GM23338 (cell line): Measurements from ENCODE around the gene KCNN2. TPM values are rescaled to one million over a fixed set of nuclear protein-coding genes. Genes with fewer than 3 reads are reported as not detected.
A peak's percentile ranks its signal among the peaks of the same experiment; 100 is the strongest.

Source experiments
- ATAC-seq: fragments of 200-7000 bp; cut with Tn5 transposase; 3 replicates; pipeline ENCODE4 v1.9.1; 2020
- DNase-seq: peaks from one replicate; pipeline ENCODE4 v3.0.0-alpha.2; 2015; ENCODE audit warnings: low spot score
- H2AFZ ChIP-seq: fragments of 200-600 bp; sonication (generic); 2 replicates; pipeline ENCODE4 v1.8.0; 2016; ENCODE audit warnings: antibody characterized with exemption, mild to moderate bottlenecking, moderate library complexity
- H3F3A ChIP-seq: fragments of 200-600 bp; sonication (generic); replicated peaks from 2 replicates; pipeline ENCODE4 v1.8.0; 2017; ENCODE audit warnings: antibody characterized with exemption, mixed run types, low read depth
- H3K27ac ChIP-seq: fragments of 200-600 bp; sonication (generic); 2 replicates; pipeline ENCODE4 v1.6.1; 2016; ENCODE audit warnings: low read depth
- H3K27me3 ChIP-seq: fragments of 200-600 bp; sonication (generic); 2 replicates; pipeline ENCODE4 v1.8.0; 2016; ENCODE audit warnings: mild to moderate bottlenecking, mixed run types, moderate library complexity; ENCODE audit not compliant: insufficient read depth
- H3K36me3 ChIP-seq: fragments of 200-600 bp; sonication (generic); 2 replicates; pipeline ENCODE4 v1.8.0; 2016; ENCODE audit warnings: mild to moderate bottlenecking; ENCODE audit not compliant: insufficient read depth
- H3K4me1 ChIP-seq: fragments of 200-600 bp; sonication (generic); 2 replicates; pipeline ENCODE4 v1.8.0; 2016; ENCODE audit warnings: mild to moderate bottlenecking, moderate library complexity; ENCODE audit not compliant: insufficient read depth
- H3K4me2 ChIP-seq: fragments of 200-600 bp; sonication (generic); 2 replicates; pipeline ENCODE4 v1.7.1; 2017; ENCODE audit warnings: mixed run types
- H3K4me3 ChIP-seq: fragments of 200-600 bp; sonication (generic); 2 replicates; pipeline ENCODE4 v1.6.1; 2016; ENCODE audit warnings: mixed run types
- H3K79me2 ChIP-seq: fragments of 200-600 bp; sonication (generic); replicated peaks from 2 replicates; pipeline ENCODE4 v1.8.0; 2017; ENCODE audit warnings: mild to moderate bottlenecking; ENCODE audit not compliant: insufficient read depth
- H3K9me2 ChIP-seq: fragments of 200-600 bp; sonication (generic); 2 replicates; pipeline ENCODE4 v1.8.0; 2017; ENCODE audit not compliant: insufficient read depth
- H4K20me1 ChIP-seq: fragments of 200-600 bp; sonication (generic); replicated peaks from 2 replicates; pipeline ENCODE4 v1.8.0; 2017; ENCODE audit warnings: mild to moderate bottlenecking; ENCODE audit not compliant: insufficient read depth
- H3K27ac Mint-ChIP-seq: 2 replicates; pipeline ENCODE4 v1.8.0; 2020; ENCODE audit warnings: inconsistent platforms, mild to moderate bottlenecking, moderate library complexity, mixed read lengths
- H3K27me3 Mint-ChIP-seq: 3 replicates; pipeline ENCODE4 v1.8.0; 2022; ENCODE audit warnings: low read depth, mild to moderate bottlenecking, moderate library complexity, mixed read lengths, inconsistent platforms; ENCODE audit not compliant: insufficient read depth, poor library complexity
- H3K36me3 Mint-ChIP-seq: 3 replicates; pipeline ENCODE4 v1.8.0; 2021; ENCODE audit warnings: low read depth, mild to moderate bottlenecking, inconsistent platforms, moderate library complexity, mixed read lengths
- H3K4me1 Mint-ChIP-seq: 3 replicates; pipeline ENCODE4 v1.8.0; 2020; ENCODE audit warnings: mild to moderate bottlenecking, inconsistent platforms, mixed read lengths
- H3K4me3 Mint-ChIP-seq: 3 replicates; pipeline ENCODE4 v1.8.0; 2021; ENCODE audit warnings: moderate library complexity, mild to moderate bottlenecking, inconsistent platforms, mixed read lengths
- H3K9me3 Mint-ChIP-seq: 3 replicates; pipeline ENCODE4 v1.8.0; 2020; ENCODE audit warnings: moderate library complexity, mild to moderate bottlenecking, inconsistent platforms, mixed read lengths
- CTCF ChIP-seq, 2 experiments: fragments of 200-600 bp in 1 of 2; sonication (generic) in 1 of 2; conservative IDR thresholded peaks; 2 replicates each; pipeline versions ENCODE4 v1.5.1 to v1.6.1; 2016 to 2017; ENCODE audit warnings: antibody characterized with exemption in 2 of 2, low read depth in 2 of 2, mild to moderate bottlenecking in 2 of 2, moderate library complexity in 1 of 2
- EZH2 ChIP-seq: fragments of 200-600 bp; sonication (generic); IDR thresholded peaks from one replicate; pipeline ENCODE4 v1.8.0; 2017; ENCODE audit warnings: antibody characterized with exemption, mild to moderate bottlenecking, low read depth; ENCODE audit not compliant: unreplicated experiment
- NANOG ChIP-seq: IDR thresholded peaks from 2 replicates; pipeline ENCODE4 v1.6.1; 2016; ENCODE audit warnings: antibody characterized with exemption, borderline replicate concordance
- ZNF462 ChIP-seq: fragments of 250-450 bp; sonication (Bioruptor Pico); IDR thresholded peaks from 2 replicates; pipeline ENCODE4 v1.5.0; 2020; ENCODE audit warnings: mild to moderate bottlenecking, moderate library complexity
- polyA plus RNA-seq: library from polyadenylated mRNA; unstranded; fragments of >200 nt; fragmentation: Nextera tagmentation; extraction: Ambion mirVana; gene quantifications from 2 replicates; pipeline ENCODE4 v1.2.1, GENCODE V29; 2016
- total RNA-seq: library from RNA; depleted of rRNA; stranded (reverse); fragments of >200 nt; shearing (Covaris generic); gene quantifications from 2 replicates; pipeline ENCODE4 v1.2.3, GENCODE V29; 2014

The KCNN2 gene
- total and polyA plus RNA-seq, 2 experiments from 2014 or later = 14.7 to 15.9 TPM

GRCh38 chr5:114387433-114387832 is 25.6 kb downstream of the KCNN2 start:
- Histone ChIP-seq H3K4me2 (0 out of 2 replicates have a peak overlapping the region, but pooled peaks have one; percentile 9), H3F3A (no peaks in the 10 kb centered on the region), H3K4me3 (no peak overlapping the region), H3K79me2 (peaks cover 89% of the 10 kb centered on the region), H3K9me2 (no peaks in the 10 kb centered on the region), H3K27ac (no peak overlapping the region), H4K20me1 (no peaks in the 10 kb centered on the region; the same call in 1 of the 2 replicates), H3K4me1 (peaks cover 56% of the 10 kb centered on the region), H2AFZ (no peak overlapping the region), H3K36me3 (no peaks in the 10 kb centered on the region), H3K27me3 (no peaks in the 10 kb centered on the region)
- ATAC-seq (peak; percentile 68), DNase-seq (peak; percentile 27)
- H3K9me3 Mint-ChIP-seq = no peaks in the 10 kb centered on the region
- no peak overlapping the region for H3K27ac Mint-ChIP-seq
- TF ChIP-seq ZNF462 (CRISPR knock-in tag) = 0 out of 2 replicates have a peak, but pooled peaks have one; percentile 10
- no peak for TF ChIP-seq NANOG
- H3K4me1 Mint-ChIP-seq = peaks cover 70% of the 10 kb centered on the region
- H3K36me3 Mint-ChIP-seq = no peaks in the 10 kb centered on the region
- H3K4me3 Mint-ChIP-seq = no peak overlapping the region
- no peaks in the 10 kb centered on the region for H3K27me3 Mint-ChIP-seq

GRCh38 chr5:114390431-114390830 is 28.6 kb downstream of the KCNN2 start:
- ATAC-seq = no peak
- H3K4me2 ChIP-seq = no peak overlapping the region
- no peak overlapping the region for H2AFZ ChIP-seq
- H3K27me3 ChIP-seq = no peaks in the 10 kb centered on the region
- no peaks in the 10 kb centered on the region for H3K36me3 Mint-ChIP-seq
- no peak overlapping the region; the same call in 1 of the 2 replicates for H3K27ac Mint-ChIP-seq
- H3K4me1 Mint-ChIP-seq = peaks cover 71% of the 10 kb centered on the region
- H3K36me3 ChIP-seq = no peaks in the 10 kb centered on the region
- H3K4me3 ChIP-seq = no peak overlapping the region
- H4K20me1 ChIP-seq = no peaks in the 10 kb centered on the region; the same call in 1 of the 2 replicates
- H3K9me3 Mint-ChIP-seq = no peaks in the 10 kb centered on the region
- H3F3A ChIP-seq = no peaks in the 10 kb centered on the region
- H3K27me3 Mint-ChIP-seq = no peaks in the 10 kb centered on the region
- H3K4me1 ChIP-seq = peaks cover 54% of the 10 kb centered on the region
- no peaks in the 10 kb centered on the region for H3K9me2 ChIP-seq
- no peak for DNase-seq
- no peak overlapping the region for H3K27ac ChIP-seq
- H3K4me3 Mint-ChIP-seq = no peak overlapping the region
- H3K79me2 ChIP-seq = peaks cover 90% of the 10 kb centered on the region
- TF ChIP-seq ZNF462 (CRISPR knock-in tag) = no peak
- TF ChIP-seq EZH2 = no peak
- TF ChIP-seq CTCF (conservative IDR thresholded peaks at IDR 0.05; ENCODE audit: low read depth in 2 of 2) = no peak
